GM12872 (cell line): Measurements from ENCODE around the gene CNTNAP4.

Experiments
- TF ChIP-seq, protein P1 (sequence below): IDR thresholded peaks from 3 replicates; pipeline ENCODE4 v1.5.1; 2011; ENCODE audit warnings: low read depth, mild to moderate bottlenecking, low read length, moderate library complexity; ENCODE audit not compliant: insufficient read depth

CNTNAP4 gene

DNA sequence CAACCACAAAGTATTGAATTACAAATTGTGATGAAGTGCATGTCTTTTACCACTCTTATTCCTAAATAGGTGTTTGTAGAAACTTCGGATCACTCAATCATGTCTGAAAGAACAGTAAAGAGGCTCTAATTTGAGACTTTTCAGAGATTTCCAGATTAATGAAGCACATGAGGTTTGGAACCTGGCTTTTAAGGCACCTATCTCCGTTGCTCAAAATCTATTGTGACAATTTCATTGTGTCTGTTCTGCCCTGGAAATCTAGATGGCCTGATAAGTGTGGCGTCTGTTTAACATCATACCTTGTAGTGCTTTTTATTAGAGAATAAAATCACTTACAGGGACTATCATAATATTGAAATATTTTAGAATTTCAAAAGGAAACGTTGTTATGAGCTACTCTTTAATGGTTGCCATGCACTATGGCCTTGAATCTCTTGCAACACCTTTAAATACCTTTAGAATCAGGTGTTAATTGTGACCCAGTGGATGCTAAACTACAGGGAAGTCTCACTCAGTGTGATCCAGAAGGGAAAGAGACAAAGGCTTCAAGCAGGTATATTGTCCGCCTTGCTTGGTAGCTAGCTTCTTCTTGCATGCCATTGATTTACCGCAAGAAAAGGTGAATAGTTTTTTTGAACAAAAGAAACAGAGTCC lies 210.3 kb downstream of the CNTNAP4 start:
- TF ChIP-seq, protein P1, sequence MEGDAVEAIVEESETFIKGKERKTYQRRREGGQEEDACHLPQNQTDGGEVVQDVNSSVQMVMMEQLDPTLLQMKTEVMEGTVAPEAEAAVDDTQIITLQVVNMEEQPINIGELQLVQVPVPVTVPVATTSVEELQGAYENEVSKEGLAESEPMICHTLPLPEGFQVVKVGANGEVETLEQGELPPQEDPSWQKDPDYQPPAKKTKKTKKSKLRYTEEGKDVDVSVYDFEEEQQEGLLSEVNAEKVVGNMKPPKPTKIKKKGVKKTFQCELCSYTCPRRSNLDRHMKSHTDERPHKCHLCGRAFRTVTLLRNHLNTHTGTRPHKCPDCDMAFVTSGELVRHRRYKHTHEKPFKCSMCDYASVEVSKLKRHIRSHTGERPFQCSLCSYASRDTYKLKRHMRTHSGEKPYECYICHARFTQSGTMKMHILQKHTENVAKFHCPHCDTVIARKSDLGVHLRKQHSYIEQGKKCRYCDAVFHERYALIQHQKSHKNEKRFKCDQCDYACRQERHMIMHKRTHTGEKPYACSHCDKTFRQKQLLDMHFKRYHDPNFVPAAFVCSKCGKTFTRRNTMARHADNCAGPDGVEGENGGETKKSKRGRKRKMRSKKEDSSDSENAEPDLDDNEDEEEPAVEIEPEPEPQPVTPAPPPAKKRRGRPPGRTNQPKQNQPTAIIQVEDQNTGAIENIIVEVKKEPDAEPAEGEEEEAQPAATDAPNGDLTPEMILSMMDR: no peak

DNA sequence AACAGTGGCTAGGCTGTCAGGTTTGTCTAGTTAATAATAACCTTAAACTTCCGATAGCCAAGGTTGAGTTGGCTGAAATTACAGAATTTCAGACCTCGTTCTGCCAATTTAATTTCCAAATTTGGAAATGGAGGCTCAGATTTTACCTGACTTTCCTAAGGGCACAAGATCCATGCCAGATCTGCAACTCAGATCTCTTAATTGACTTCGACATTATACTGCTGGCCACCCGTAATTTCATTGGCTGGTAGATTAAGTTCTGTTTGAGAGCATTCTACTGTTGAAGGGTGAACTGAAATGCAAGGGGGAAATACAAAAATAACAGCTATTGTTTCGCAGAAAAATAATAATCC lies 210.8 kb downstream of the CNTNAP4 start:
- TF ChIP-seq, protein P1: no peak

DNA sequence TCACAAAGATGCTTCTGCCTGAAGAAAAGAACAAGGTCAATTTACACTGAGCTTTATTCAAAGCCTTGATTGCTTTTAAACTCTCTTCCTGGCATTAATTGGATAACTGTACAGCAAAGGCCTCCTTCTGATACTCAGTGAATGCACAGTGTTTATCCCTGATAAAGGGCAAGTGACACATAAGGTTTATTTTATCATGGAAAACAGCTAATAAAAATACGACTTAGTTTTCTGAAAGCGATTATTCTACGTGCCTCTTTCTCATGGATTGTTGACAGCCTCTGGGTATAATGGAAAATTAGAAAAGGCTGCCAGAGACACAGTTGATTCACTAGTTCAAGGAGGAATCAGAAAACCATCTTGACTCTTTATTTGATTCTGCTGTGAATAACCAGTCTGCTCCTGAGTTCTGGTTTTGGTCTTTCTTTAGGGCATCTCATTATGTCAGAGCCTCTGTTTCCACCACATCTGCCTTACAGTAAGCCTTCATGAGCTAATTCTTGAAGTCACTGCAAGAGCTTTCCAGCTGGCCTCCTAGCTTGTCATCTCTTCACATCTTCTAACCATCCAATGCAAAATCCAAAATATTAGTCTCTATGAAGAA lies 212.9 kb downstream of the CNTNAP4 start:
- TF ChIP-seq, protein P1: no peak

DNA sequence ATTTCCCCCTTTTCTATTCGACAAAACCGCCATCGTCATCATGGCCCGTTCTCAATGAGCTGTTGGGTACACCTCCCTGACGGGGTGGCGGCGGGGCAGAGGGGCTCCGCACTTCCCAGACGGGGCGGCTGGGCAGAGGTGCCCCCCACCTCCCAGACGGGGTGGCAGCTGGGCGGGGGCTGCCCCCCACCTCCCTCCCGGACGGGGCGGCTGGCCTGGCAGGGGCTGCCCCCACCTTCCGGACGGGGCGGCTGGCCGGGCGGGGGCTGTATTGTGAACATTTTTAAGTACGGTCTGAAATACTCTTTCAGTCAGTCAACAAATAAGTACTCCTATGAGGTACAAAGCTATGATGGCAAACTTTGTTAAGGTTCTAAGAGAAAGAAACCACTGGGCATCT lies 222.8 kb downstream of the CNTNAP4 start:
- TF ChIP-seq, protein P1: no peak

DNA sequence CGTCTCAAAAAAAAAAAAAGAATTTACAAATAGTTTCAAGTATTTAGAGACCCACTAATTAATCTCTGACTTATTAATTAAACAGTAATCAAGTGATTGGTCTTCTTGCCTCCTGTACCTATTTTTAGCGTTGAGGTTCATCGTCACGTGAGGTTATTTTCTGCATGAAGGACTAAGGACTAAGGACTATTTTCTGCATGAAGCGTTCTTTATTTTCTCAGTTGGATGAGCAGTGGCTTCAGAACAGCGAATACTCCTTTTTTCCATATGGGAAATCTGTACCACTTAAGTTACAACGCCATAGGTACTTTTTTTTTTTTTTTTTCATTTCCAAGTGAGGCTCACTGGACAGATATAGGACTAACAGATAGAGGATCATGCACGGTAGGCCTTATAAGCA lies 224.9 kb downstream of the CNTNAP4 start:
- TF ChIP-seq, protein P1: no peak

DNA sequence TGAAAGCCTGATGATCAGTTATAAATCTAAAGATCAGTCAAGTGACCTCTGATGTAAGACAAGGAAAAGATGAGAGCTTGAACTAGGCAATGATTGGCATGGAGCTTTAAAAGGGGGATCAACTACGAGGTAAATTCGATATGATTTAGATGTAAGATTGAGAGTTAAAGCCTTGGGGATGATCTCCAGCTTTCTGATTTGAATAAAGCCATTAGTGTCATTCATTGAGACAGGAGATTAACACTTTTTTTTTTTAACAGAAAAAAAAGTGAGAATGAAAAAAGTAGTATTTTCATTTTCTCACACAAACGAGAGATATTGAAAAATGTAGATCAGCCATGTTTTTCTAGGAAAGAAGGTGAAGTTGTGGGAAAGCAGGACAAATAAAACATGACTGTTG lies 225.4 kb downstream of the CNTNAP4 start:
- TF ChIP-seq, protein P1: no peak

DNA sequence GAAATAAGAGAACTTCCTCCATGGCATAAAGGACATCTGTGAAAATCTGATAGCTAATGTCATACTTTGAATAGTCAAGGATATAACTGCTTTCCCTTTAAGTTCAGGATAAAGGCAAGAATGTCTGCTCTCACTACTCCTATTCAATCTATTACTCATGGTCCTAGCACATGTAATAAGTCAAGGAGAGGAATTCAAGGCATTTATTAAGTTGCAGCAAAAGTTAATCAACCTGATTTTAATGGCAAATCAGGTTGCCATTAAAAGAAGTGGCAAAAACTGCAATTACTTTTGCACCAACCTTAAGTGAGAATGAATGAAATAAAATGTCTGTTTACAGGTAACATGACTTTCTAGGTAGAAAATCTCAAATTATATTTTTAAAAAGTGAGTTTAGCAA lies 225.9 kb downstream of the CNTNAP4 start:
- TF ChIP-seq, protein P1: no peak
